GM03348 (cell line): Measurements from ENCODE around the gene TNS2.

Source experiments
- DNase-seq: peaks from one replicate; pipeline ENCODE4 v3.0.0; 2012; ENCODE audit warnings: low spot score

The TNS2 gene

DNA sequence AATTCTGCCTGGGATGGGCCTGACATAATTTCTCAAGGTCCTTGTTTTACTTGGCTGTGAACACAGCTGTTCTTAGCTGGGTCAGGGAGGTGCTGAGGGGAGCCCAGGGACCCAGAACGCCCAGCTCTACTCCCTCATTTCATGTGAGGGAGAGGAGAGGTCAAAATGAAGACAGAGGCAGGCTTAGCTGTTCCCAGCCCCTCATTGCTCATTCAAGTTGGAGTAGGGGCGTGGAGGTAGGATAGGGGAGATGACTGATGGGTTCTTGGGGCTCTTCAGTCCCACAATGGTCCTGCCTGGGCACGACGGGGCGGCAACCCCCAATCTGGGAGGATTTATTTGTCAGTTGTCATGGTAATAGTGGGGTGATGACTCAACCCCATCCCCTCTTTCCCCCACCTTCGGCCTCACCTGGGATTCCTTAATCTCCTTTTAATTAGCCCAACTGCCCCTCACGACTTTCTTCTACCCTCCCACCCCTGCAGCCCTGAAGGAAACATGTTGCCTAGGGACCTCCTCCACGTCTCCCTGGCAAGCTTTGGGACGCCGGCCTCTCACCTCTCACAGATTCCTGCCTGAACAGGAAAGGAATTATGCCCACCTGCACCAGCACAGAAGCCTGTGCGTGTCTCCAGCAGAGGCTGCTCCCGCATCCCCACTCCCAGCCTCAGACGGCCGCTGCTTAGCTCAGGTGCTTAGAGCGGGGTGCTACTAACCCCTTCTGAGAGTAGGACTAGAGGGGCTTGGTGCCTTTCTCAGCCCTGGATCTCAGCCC lies 19.1 kb downstream of the TNS2 start:
- no peak for DNase-seq

DNA sequence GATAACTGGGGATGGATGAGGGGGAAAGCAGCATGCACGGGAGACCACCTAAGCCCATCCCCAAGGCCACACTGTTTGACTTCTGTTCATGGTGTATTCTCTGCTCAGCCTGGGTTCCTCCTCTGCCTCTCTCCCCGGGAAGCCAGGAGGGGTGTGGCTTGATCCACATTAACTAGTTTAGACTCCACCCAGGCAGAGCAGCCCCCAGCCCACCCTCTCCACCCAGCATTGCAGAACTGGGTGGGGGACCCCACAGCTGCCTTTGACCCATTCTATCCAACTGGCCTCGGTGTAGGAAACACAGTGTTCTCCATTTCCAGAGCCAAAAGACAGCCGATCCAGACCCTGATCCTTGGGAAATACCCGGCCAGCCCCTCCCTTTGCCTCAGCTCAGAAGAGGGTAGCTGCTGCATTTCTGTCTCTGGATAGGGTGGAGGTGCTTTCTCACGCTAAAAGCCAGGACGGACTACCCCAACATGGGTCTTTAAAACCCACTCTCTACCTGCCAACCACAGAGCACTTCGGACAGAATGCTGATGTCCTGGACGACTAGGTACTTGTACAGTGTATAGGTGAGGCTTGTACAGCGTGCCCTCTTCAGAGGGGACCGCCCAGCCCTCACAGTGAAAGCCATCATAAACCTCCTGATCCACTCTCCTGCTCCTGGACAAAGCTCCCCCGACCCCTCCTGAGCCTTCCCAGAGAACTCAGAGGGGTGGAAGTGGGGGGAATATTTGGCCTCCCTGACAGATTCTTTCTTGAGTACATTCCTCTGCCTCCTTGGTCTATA lies 20.0 kb downstream of the TNS2 start:
- DNase-seq = no peak

GRCh38 chr12:53070877-53071492 lies 21.1 kb downstream of the TNS2 start:
- DNase-seq = no peak

DNA sequence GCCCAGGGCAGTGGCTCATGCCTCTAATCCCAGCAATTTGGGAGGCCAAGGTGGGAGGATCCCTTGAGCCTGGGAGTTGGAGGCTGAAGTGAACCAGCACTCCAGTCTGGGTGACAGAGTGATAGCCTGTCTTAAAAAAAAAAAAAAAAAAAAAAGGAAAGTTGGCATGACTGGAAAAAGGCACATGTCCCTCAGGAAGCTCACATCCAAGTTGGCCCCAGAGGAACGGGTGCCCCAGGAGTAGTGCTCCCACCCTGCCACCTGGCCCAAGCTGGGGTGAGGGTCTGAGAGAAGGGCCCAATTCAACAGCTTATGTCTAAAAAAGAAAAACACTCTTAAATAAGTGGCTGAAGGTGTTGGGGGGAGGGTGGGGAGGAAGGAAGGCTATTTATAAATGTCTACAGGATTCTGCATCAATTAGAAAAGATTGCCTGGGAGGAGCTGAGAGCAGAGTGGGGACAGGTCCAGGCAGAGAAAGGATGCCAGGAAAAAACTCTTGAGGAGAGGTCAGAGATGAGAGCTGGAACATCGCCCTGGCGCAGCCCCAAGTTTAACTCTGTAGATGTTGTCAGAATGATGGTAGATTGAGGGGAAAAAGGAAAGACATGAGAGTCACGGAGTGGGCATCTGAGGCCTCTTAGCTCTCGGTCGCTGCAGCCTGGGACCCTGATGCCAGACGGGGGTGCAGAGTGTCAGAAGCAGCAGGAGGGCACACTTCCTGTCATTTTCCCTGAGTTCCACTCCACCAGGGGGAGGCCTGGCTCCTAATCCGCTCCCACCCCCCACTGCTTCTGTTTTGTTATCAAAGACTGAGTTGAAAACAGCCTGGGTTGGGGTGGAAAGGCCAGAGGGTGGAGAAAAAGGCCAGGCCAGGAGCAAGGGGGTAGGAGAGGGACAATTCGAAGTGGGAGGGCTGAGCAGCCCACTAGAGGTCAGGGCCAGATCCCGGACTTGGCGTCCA lies 22.0 kb downstream of the TNS2 start:
- no peak for DNase-seq

- DNase-seq = no peak
Measured at GRCh38 chr12:53073881-53074280, 24.0 kb downstream of the TNS2 start.

GRCh38 chr12:53074283-53074998 lies 24.6 kb downstream of the TNS2 start:
- DNase-seq = no peak

- DNase-seq = no peak
Measured at GRCh38 chr12:53074999-53075370, 25.1 kb downstream of the TNS2 start.

GRCh38 chr12:53076461-53076860 lies 26.6 kb downstream of the TNS2 start:
- no peak for DNase-seq

DNA sequence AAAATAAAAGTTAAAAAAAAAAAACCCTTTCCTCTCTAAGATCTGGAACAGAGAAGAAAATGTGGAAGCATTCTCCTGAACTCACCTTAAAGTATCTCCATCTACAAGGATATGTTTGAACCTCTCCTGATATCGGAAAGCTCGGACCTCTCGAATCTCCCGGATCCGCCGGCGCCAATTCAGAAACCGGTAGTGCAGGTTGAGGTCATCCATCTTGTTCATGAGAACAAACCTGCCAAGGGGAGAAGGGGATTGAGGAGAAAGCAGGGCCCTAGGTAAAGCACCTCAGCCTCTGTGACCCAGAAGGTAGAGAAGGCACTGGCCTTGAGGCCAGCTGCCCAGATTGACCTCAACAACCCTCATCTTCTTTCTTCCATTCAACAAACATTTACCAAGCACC lies 27.2 kb downstream of the TNS2 start:
- no peak for DNase-seq

DNA sequence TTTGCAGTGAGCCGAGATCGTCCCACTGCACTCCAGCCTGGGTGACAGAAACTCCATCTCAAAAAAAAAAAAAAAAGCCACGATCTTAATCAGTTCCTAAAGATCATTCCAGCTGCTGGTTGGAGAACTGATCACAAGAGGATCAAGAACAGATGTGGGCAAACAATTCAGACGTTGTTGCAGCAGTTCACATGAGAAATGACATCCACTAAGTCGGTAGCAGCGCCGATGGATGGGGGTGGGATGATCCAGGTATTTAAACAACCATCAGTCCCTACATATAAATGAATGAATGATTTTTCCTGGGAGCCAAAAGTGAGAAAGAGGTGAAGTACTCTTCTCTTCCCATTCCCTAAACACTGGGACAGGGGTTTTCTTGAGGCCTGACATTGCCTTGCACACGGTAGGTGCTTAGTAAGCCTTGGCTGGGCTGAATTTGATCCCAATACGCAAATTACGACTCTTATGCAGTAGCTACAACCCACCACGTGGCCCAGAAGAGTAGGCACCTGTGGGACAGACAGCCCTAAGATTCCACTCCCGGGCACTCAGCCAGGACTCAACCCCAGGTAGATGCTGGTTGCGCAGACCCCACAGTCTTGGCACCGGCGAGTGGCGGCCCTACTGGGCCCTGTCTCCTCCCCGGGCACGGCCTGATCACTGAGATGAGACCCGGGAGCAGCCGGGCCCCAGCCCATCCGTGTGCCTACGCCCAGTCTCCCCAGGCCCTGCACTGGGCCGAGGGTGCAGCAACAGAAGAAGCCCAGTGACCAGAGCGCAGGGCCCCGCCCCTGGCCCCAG lies 28.8 kb downstream of the TNS2 start:
- DNase-seq = no peak

- peak; percentile 100 for DNase-seq
Measured at GRCh38 chr12:53079226-53080117, 29.6 kb downstream of the TNS2 start, which contains the start of gene SPRYD3. TSS of gene SPRYD3 (minus strand) at chr12:53079390. CDS start at chr12:53079333, 57 bp downstream.

- no peak for DNase-seq
Measured at GRCh38 chr12:53082637-53083175, 32.8 kb downstream of the TNS2 start.

DNA sequence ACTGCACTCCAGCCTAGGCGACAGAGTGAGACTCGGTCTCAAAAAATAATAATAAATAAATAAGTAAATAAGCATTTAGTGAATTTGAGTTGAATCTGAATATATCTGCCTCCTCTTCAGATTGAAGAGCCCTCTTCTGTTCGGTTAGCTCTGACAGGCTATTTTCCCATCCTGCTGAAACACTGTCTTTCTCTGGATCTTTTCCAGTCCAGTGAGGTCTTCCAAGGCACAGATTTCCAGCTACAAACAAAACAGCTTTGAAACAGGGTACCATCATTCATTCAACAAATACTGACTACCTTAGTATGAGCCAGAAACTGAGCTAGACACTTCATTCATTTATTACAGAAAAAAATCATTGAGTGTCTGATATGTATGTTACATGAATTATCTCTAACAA lies 36.5 kb downstream of the TNS2 start:
- no peak for DNase-seq

DNA sequence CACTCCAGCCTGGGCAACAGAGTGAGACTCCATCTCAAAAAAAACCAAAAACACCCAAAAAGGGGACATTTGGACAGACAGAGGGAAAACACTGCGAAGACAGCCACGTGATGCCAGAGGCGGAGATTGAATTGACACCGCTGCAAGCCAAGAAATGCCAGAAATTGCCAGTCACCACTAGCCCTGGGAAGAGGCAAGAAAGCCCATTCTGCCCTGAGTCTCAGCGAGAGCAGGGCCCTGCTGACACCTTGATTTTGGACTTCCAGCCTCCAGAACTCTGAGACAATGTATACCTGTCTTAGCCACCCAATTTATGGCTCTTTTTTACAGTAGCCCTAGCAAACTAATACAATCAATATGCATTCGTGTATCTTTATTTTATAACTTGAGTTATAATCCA lies 40.2 kb downstream of the TNS2 start:
- DNase-seq = no peak

GRCh38 chr12:53090554-53090953 lies 40.7 kb downstream of the TNS2 start:
- no peak for DNase-seq

DNA sequence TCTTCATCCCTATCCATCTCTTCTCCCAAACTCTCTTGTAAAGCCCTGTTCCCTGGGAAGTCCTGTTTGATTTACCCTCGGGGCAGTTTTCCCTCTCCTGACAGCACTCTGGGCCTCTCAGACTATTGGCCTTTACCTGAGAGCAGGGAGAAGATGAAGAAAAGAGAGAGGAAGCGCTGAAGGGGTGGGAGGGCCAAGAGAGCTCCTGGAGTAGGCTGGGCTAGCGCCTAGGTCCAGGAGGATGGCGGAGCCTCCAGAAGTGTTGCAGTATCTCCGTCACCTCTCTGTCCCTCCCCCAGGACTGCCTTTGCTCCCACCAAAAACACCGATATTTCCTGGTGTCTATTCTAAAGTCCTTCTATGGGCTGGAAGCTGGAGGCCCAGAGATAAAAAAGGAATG lies 41.9 kb downstream of the TNS2 start:
- no peak for DNase-seq

GRCh38 chr12:53093777-53094393 lies 44.0 kb downstream of the TNS2 start:
- DNase-seq = no peak

- DNase-seq = no peak
Measured at GRCh38 chr12:53094394-53094787, 44.5 kb downstream of the TNS2 start.
